K562 (cell line): ENCODE measurements around the gene AGT. TPM values are rescaled to one million over a fixed set of nuclear protein-coding genes. Genes with fewer than 3 reads are reported as not detected.
A peak's percentile ranks its signal among the peaks of the same experiment; 100 is the strongest.

Source experiments
- ARID4B ChIP-seq: sonication (generic); formaldehyde crosslinking; IDR thresholded peaks from 2 replicates; pipeline ENCODE4 v1.8.0; 2022; ENCODE audit warnings: mild to moderate bottlenecking, missing genetic modification reagents
- ATF6 ChIP-seq: sonication (generic); formaldehyde crosslinking; IDR thresholded peaks from 2 replicates; pipeline ENCODE4 v1.4.0; 2020; ENCODE audit warnings: mild to moderate bottlenecking, missing genetic modification reagents
- CBX8 ChIP-seq: fragments of 200-600 bp; sonication (generic); IDR thresholded peaks from 2 replicates; pipeline ENCODE4 v1.6.1; 2012; ENCODE audit warnings: borderline replicate concordance, mixed run types, low read depth, mild to moderate bottlenecking, moderate library complexity, mixed read lengths, low read length, control low read depth, inconsistent platforms; ENCODE audit not compliant: poor library complexity, severe bottlenecking; ENCODE audit errors: extremely low read depth
- CHD1 ChIP-seq: fragments of 200-600 bp; sonication (generic); IDR thresholded peaks from one replicate; pipeline ENCODE4 v1.6.1; 2012; ENCODE audit warnings: mild to moderate bottlenecking, moderate library complexity, low read length, inconsistent platforms
- FOXK2 ChIP-seq, 2 experiments: fragments of 450-650 bp; IDR thresholded peaks in 1 of 2; conservative IDR thresholded peaks in 1 of 2; 2 replicates each; pipeline ENCODE4 v1.6.1; 2016; ENCODE audit warnings: low read depth in 2 of 2, mild to moderate bottlenecking in 1 of 2
- HNRNPH1 ChIP-seq: fragments of 200-400 bp; formaldehyde crosslinking; optimal IDR thresholded peaks from 2 replicates; pipeline ENCODE3; 2017; ENCODE audit warnings: low read depth, mild to moderate bottlenecking, low read length, moderate library complexity
- JUN ChIP-seq, 2 experiments: sonication (generic) in 1 of 2; formaldehyde crosslinking in 1 of 2; IDR thresholded peaks; 2 replicates each; pipeline versions ENCODE4 v1.6.1 to v1.8.0; 2012 to 2022; ENCODE audit warnings: borderline replicate concordance in 2 of 2, mild to moderate bottlenecking in 2 of 2, improper control_type of control experiment in 1 of 2, low read depth in 1 of 2, low read length in 1 of 2, missing genetic modification reagents in 1 of 2
- MEIS2 ChIP-seq: fragments of 450-650 bp; IDR thresholded peaks from 2 replicates; pipeline ENCODE4 v1.6.1; 2014; ENCODE audit warnings: mild to moderate bottlenecking; ENCODE audit not compliant: partially characterized antibody
- MIER1 ChIP-seq: fragments of 450-650 bp; IDR thresholded peaks from 2 replicates; pipeline ENCODE4 v1.6.1; 2016; ENCODE audit warnings: antibody characterized with exemption, mild to moderate bottlenecking, low read depth
- NCOA4 ChIP-seq: fragments of 450-650 bp; IDR thresholded peaks from 2 replicates; pipeline ENCODE4 v1.6.1; 2018; ENCODE audit warnings: mild to moderate bottlenecking; ENCODE audit not compliant: partially characterized antibody
- PYGO2 ChIP-seq: fragments of 450-650 bp; IDR thresholded peaks from 2 replicates; pipeline ENCODE4 v1.6.1; 2016; ENCODE audit warnings: mild to moderate bottlenecking, missing genetic modification characterization, moderate library complexity, missing compliant biosample characterization
- RB1 ChIP-seq: fragments of 450-650 bp; IDR thresholded peaks from 2 replicates; pipeline ENCODE4 v1.6.1; 2017; ENCODE audit warnings: low read depth, mild to moderate bottlenecking
- SNIP1 ChIP-seq: fragments of 450-650 bp; IDR thresholded peaks from 2 replicates; pipeline ENCODE4 v1.7.1; 2017; ENCODE audit warnings: low read depth, mild to moderate bottlenecking
- TCF15 ChIP-seq: fragments of 250-450 bp; sonication (Bioruptor Pico); IDR thresholded peaks from 2 replicates; pipeline ENCODE4 v1.8.0; 2022; ENCODE audit warnings: moderate library complexity, mild to moderate bottlenecking, inconsistent platforms
- ZBTB5 ChIP-seq: fragments of 450-650 bp; IDR thresholded peaks from 2 replicates; pipeline ENCODE4 v1.6.1; 2017; ENCODE audit warnings: antibody characterized with exemption
- ZBTB7A ChIP-seq: IDR thresholded peaks from 2 replicates; pipeline ENCODE4 v1.6.1; 2011; ENCODE audit warnings: low read depth, mild to moderate bottlenecking, low read length, moderate library complexity, borderline replicate concordance; ENCODE audit not compliant: control insufficient read depth
- ZBTB8A ChIP-seq: fragments of 450-650 bp; IDR thresholded peaks from 2 replicates; pipeline ENCODE4 v1.6.1; 2018; ENCODE audit warnings: mild to moderate bottlenecking, moderate library complexity; ENCODE audit not compliant: partially characterized antibody
- ZNF165 ChIP-seq: fragments of 250-450 bp; sonication (Bioruptor Pico); IDR thresholded peaks from 2 replicates; pipeline ENCODE4 v1.4.0; 2020; ENCODE audit warnings: borderline replicate concordance
- ZNF586 ChIP-seq: fragments of 450-650 bp; formaldehyde crosslinking; conservative IDR thresholded peaks from 2 replicates; pipeline ENCODE4 v1.4.0; 2020; ENCODE audit warnings: mild to moderate bottlenecking, moderate library complexity
- polyA plus RNA-seq, 8 experiments: library from polyadenylated mRNA; depleted of rRNA in 4 of 8; stranded (reverse) in 5 of 8; unstranded in 3 of 8; fragments of >200 nt; fragmentation: Nextera tagmentation in 2 of 8; fragmentation: Illumina TruSeq in 1 of 8; extraction: Ambion mirVana in 2 of 8; extraction: Trizol in 1 of 8; gene quantifications; 2 replicates each; pipeline versions ENCODE4 v1.2.1 to v1.2.3, GENCODE V29; 2011 to 2014; ENCODE audit warnings: inconsistent platforms in 1 of 8, missing spikeins in 1 of 8
- total RNA-seq, 7 experiments: library from RNA; depleted of rRNA in 6 of 7; stranded (reverse); fragments of >200 nt in 6 of 7; fragmentation: Illumina TruSeq in 2 of 7; extraction: Trizol in 2 of 7; gene quantifications; 2 replicates each; pipeline versions ENCODE4 v1.2.1 to v1.2.3, GENCODE V29; 2011 to 2021; ENCODE audit warnings: low replicate concordance in 1 of 7

AGT gene
- total and polyA plus RNA-seq, 9 of the 15 experiments (the other 6 are each of a cell fraction or from before 2014, with no cell fraction given): 0.40 TPM; not detected in 8

GRCh38 chr1:230681599-230681998, 32.3 kb downstream of the AGT start (continued):
- TF ChIP-seq SNIP1 (no peak), ARID4B (CRISPR knock-in tag) (no peak), ZBTB8A (no peak), ZBTB5 (no peak), CBX8 (no peak), ATF6 (CRISPR knock-in tag) (no peak), PYGO2 (tag) (no peak), ZNF165 (CRISPR knock-in tag) (no peak), MEIS2 (peak; percentile 78), ZBTB7A (peak; percentile 72; the same call in 1 of the 2 replicates), TCF15 (CRISPR knock-in tag) (no peak), MIER1 (no peak), CHD1 (no peak), FOXK2 (conservative IDR thresholded peaks at IDR 0.05 in 1 of 2, IDR thresholded peaks at IDR 0.05 in 1 of 2; ENCODE audit: low read depth in 2 of 2) (no peak), RB1 (no peak), HNRNPH1 (no peak), ZNF586 (CRISPR knock-in tag) (no peak), NCOA4 (no peak), JUN (IDR thresholded peaks at IDR 0.05; ENCODE audit: borderline replicate concordance, low read depth, low read length) (peak; percentile 34; the same call in 1 of the 2 replicates), JUN (CRISPR knock-in tag; IDR thresholded peaks at IDR 0.05; ENCODE audit: borderline replicate concordance) (no peak)
